Left cardiac atrium (tissue), 4 donors: ENCODE measurements around the gene DLGAP1. TPM values are rescaled to one million over a fixed set of nuclear protein-coding genes. Genes with fewer than 3 reads are reported as not detected.
A peak's percentile ranks its signal among the peaks of the same experiment; 100 is the strongest.
"Not testable (repeated sequence)": the region's sequence is repeated elsewhere in the genome, so short reads cannot be mapped to it uniquely, and the experiment has no call there.

Experiments used
- ATAC-seq, 2 donors: fragments of 200-7000 bp; cut with Tn5 transposase; one replicate each; pipeline ENCODE4 v1.9.1; 2020; ENCODE audit warnings: mild to moderate bottlenecking in 2 of 2, moderate library complexity in 2 of 2
- DNase-seq: peaks from one replicate; pipeline ENCODE4 v3.0.0-alpha.2; 2020
- intact Hi-C, 2 donors: fragments of 100-400 bp; cut with DNase I; formaldehyde crosslinking; loops; one replicate each; pipeline versions ENCODE4 v1.14.1 to v1.15.1; 2022 to 2023
- total RNA-seq, 2 donors: library from RNA; stranded (reverse); fragmentation: NEBNext Ultra II Directional; extraction: Animal tissue kit (Norgen Biotek cat#: 25700); gene quantifications; one replicate each; pipeline ENCODE4 v1.2.1, GENCODE V29; 2021
- donor health status: DM: no; HTN: yes; CAD: no.
- donor health status: DM: no; HTN: yes; CAD: no; lungs with severe emphysema.
- donor health status: DM: yes; HTN: yes; CAD: no.
- donor health status: Dilated cardiomyopathy.

Gene DLGAP1
- total RNA-seq, 2 donors from 2014 or later, result 0.29 to 0.47 TPM

- ATAC-seq (peak; percentile 5 to 39), DNase-seq (peak; percentile 51)
- intact Hi-C loops, result loop anchor here (5.0 to 10.0 kb wide), 3 partner anchors 71 to 311 kb away; no protein-coding TSS in a partner anchor
Measured at GRCh38 chr18:3593381-3593903, 861.7 kb downstream of the DLGAP1 start.

GRCh38 chr18:3592864-3593263, 862.2 kb downstream of the DLGAP1 start:
- intact Hi-C loops, result loop anchor here (5.0 to 10.0 kb wide), 3 partner anchors 72 to 311 kb away; no protein-coding TSS in a partner anchor
- DNase-seq (no peak), ATAC-seq (no peak)

DNA sequence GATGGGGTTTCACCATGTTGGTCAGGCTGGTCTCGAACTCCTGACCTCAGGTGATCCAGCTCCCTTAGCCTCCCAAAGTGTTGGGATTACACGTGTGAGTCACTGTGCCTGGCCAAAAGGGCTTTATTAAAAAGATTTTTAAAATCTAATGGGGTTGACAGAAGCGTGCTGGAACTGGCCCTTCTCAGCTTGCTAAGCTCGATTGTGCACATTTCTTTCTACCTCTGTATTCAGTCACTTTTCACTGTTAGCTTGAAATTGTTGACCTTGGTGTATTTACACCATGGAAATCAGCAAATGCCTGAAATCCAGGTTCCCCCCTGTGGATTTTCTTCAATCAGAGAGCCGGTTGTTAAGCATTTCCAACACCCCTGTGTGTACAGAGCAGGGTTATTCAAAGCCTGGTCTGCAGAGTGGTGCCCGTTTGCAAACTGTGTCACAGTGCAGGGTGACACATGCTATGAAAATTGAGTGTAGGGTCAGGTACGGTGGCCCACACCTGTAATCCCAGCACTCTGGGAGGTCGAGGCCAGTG, 864.9 kb downstream of the DLGAP1 start:
- intact Hi-C loops, result loop anchor here (5.0 to 10.0 kb wide), 3 partner anchors 75 to 308 kb away; no protein-coding TSS in a partner anchor
- no peak for ATAC-seq
- no peak for DNase-seq

GRCh38 chr18:3585656-3586509, 869.2 kb downstream of the DLGAP1 start:
- ATAC-seq (peak; percentile 89 to 91), DNase-seq (peak; percentile 84)
- intact Hi-C loops, result loop anchor here in 1 of 2 donors (10.0 kb wide), 1 partner anchor 301 kb away; no protein-coding TSS in a partner anchor

- no peak for DNase-seq
- ATAC-seq, result no peak
Measured at GRCh38 chr18:3584897-3585460, 870.1 kb downstream of the DLGAP1 start.

DNA sequence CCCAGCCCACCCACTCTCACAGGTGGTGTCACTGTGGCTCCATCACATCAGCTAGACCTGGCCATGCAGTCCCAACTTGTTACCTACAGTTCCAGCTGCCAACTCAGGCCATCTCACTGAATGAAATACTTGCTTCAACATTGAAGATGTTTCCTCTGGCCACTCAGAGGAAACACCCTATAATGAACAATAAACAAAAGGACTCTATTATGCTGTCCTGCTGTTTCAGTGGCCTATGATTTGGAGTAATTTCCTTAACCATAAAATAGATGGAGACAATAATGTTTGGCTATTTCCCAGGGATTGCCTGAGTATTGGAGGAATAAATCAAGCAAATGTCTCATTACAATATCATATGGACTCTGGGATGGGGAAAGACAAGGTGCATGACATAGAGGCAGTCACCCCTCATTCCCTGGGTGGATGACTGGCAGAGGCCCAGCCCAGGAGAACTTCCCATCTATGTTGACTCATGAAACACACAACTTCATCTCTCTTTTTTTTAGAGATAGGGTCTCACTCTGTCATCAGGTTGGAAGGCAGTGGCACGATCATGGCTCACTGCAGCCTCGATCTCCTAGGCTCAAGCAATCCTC, 870.7 kb downstream of the DLGAP1 start:
- DNase-seq, result no peak
- ATAC-seq, result no peak
- intact Hi-C loops, result loop anchor here in 1 of 2 donors (10.0 kb wide), 1 partner anchor 300 kb away; no protein-coding TSS in a partner anchor

More at GRCh38 chr18:3584897-3585460, 870.1 kb downstream of the DLGAP1 start:
- intact Hi-C loops, result loop anchor here in 1 of 2 donors (10.0 kb wide), 1 partner anchor 300 kb away; no protein-coding TSS in a partner anchor

GRCh38 chr18:3583873-3584247, 871.2 kb downstream of the DLGAP1 start:
- ATAC-seq, result no peak
- no peak for DNase-seq
- intact Hi-C loops, result loop anchor here in 1 of 2 donors (10.0 kb wide), 1 partner anchor 299 kb away; no protein-coding TSS in a partner anchor

GRCh38 chr18:3583106-3583872, 871.8 kb downstream of the DLGAP1 start:
- not testable (repeated sequence) for DNase-seq, ATAC-seq
- intact Hi-C loops, result loop anchor here in 1 of 2 donors (10.0 kb wide), 1 partner anchor 298 kb away; no protein-coding TSS in a partner anchor

- no peak for ATAC-seq
- no peak for DNase-seq
- intact Hi-C loops, result loop anchor here in 1 of 2 donors (10.0 kb wide), 1 partner anchor 297 kb away; no protein-coding TSS in a partner anchor
Measured at GRCh38 chr18:3581890-3582289, 873.2 kb downstream of the DLGAP1 start.

GRCh38 chr18:3580523-3581025, 874.5 kb downstream of the DLGAP1 start:
- DNase-seq, ATAC-seq: not testable (repeated sequence)
- intact Hi-C loops, result loop anchor here in 1 of 2 donors (10.0 kb wide), 1 partner anchor 296 kb away; no protein-coding TSS in a partner anchor

- ATAC-seq, result peak in 1 of 2 donors; percentile 86
- intact Hi-C loops, result loop anchor here in 1 of 2 donors (10.0 kb wide), 1 partner anchor 295 kb away; no protein-coding TSS in a partner anchor
- DNase-seq, result no peak
Measured at GRCh38 chr18:3579701-3580100, 875.4 kb downstream of the DLGAP1 start.

DNA sequence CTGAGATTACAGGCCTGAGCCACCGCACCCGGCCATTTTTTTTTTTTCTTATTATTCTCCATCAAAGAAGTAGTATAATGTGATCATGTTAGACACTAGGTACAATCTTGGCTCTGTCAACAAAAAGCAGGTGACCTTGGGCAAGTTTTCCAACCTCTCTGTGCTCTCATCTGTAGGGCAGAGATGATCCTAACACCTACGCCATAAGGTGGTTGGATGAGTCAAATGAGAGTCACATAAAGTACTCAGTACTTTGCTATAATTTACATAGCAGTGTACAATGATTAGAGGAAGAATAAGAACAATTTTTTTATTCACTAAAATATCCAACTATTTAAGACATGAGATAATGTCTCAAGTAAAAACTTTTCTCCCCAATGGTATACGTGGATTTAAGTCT, 876.5 kb downstream of the DLGAP1 start:
- DNase-seq (no peak), ATAC-seq (no peak)
- intact Hi-C loops, result no loop called here

DNA sequence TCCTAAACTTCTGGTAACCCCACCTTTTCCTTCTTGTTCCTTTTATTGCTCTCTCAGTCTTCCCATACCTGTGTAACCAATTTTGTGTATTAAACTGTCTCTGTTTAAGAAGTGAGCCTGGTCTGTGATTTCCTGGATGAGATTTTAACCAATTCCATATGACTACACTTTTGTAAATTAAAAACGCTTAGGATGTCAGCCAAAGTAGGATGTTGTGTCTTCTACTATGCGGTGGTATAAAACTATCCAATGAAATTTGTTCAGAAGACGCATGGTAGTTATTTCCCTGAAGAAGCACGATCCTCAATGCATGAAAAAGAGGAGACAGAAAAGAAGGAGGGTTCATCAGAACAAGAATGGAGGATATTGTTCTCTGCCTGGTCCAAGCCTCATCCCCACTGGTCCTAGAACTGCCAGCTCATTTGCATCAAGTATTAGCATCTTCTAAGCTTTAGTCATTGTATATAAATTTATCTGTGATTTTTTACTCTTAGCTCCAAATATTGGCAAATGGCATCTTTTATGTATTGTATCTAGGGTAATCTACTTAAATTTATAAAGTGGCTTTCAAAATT, 877.7 kb downstream of the DLGAP1 start:
- DNase-seq (no peak), ATAC-seq (no peak)
- intact Hi-C loops, result no loop called here

GRCh38 chr18:3572761-3573160, 882.3 kb downstream of the DLGAP1 start:
- intact Hi-C loops, result no loop called here
- ATAC-seq, result no peak
- DNase-seq, result no peak

GRCh38 chr18:3566851-3567250, 888.3 kb downstream of the DLGAP1 start:
- DNase-seq (no peak), ATAC-seq (no peak)
- intact Hi-C loops, result no loop called here

- intact Hi-C loops, result no loop called here
- ATAC-seq (no peak), DNase-seq (no peak)
Measured at GRCh38 chr18:3560755-3561154, 894.4 kb downstream of the DLGAP1 start.

DNA sequence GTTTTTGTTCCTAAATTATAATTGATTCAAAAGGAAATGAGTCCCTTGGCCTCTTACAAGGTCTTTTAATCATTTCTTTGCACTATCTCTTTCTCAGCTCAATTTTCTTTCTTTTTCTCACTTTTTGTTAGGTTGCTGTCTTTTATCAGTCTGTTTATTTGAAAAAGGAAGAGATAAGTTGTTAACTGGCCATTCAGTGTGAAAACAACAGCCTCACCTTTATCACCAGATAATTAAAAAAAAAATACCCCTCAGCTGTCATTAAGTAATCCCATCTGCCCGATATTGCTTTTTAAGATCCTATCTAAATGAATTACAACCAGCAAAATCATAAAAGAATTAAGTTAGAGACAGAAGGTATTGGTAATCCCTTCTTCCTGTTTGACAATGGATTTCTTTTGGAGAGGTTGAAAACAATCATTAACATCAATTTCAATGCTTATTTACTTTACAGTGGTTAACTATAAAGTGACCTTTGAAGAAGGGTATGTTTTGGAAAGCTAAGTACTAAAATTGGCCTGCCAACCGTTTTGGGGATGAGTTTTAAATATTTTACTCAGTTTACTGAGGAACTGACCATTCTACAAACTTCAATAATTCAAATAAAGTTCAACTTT, 900.2 kb downstream of the DLGAP1 start:
- no peak for DNase-seq
- no peak for ATAC-seq
- intact Hi-C loops, result no loop called here
